Measurements from ENCODE around the gene FYTTD1.
A peak's percentile ranks its signal among the peaks of the same experiment; 100 is the strongest.

FYTTD1 gene

GRCh38 chr3:197793247-197793646 lies 43.6 kb downstream of the FYTTD1 start:
- H3K4me3 Mint-ChIP-seq, result peak overlapping the region; percentile 64
- peak overlapping the region; percentile 93 for H3K27ac Mint-ChIP-seq
- H3K36me3 Mint-ChIP-seq, result no peaks in the 10 kb centered on the region
- ATAC-seq, result no peak
- H3K9me3 Mint-ChIP-seq, result no peaks in the 10 kb centered on the region
- peaks cover 66% of the 10 kb centered on the region for H3K4me1 Mint-ChIP-seq
- H3K27me3 Mint-ChIP-seq, result no peaks in the 10 kb centered on the region

GRCh38 chr3:197794115-197794514 lies 44.4 kb downstream of the FYTTD1 start:
- Mint-ChIP-seq H3K4me3 (peak overlapping the region; percentile 27), H3K27ac (peak overlapping the region; percentile 93), H3K9me3 (no peaks in the 10 kb centered on the region), H3K27me3 (no peaks in the 10 kb centered on the region), H3K36me3 (no peaks in the 10 kb centered on the region), H3K4me1 (peaks cover 75% of the 10 kb centered on the region)
- no peak for ATAC-seq

GRCh38 chr3:197795200-197795599 lies 45.5 kb downstream of the FYTTD1 start:
- H3K36me3 Mint-ChIP-seq, result peaks cover 2% of the 10 kb centered on the region
- H3K27me3 Mint-ChIP-seq, result no peaks in the 10 kb centered on the region
- no peaks in the 10 kb centered on the region for H3K9me3 Mint-ChIP-seq
- peak overlapping the region; percentile 71 for H3K27ac Mint-ChIP-seq
- no peak for ATAC-seq
- H3K4me1 Mint-ChIP-seq, result peaks cover 74% of the 10 kb centered on the region
- H3K4me3 Mint-ChIP-seq, result no peak overlapping the region

- peak overlapping the region; percentile 71 for H3K27ac Mint-ChIP-seq
- H3K4me3 Mint-ChIP-seq, result no peak overlapping the region
- peaks cover 5% of the 10 kb centered on the region for H3K36me3 Mint-ChIP-seq
- ATAC-seq, result no peak
- H3K4me1 Mint-ChIP-seq, result peaks cover 80% of the 10 kb centered on the region
- no peaks in the 10 kb centered on the region for H3K27me3 Mint-ChIP-seq
- no peaks in the 10 kb centered on the region for H3K9me3 Mint-ChIP-seq
Observed at GRCh38 chr3:197796087-197796486, 46.4 kb downstream of the FYTTD1 start.

- Mint-ChIP-seq H3K36me3 (peaks cover 5% of the 10 kb centered on the region), H3K27ac (peak overlapping the region; percentile 71), H3K27me3 (no peaks in the 10 kb centered on the region), H3K4me1 (peaks cover 87% of the 10 kb centered on the region), H3K4me3 (no peak overlapping the region), H3K9me3 (no peaks in the 10 kb centered on the region)
- peak; percentile 79 for ATAC-seq
Observed at GRCh38 chr3:197798863-197799262, 49.2 kb downstream of the FYTTD1 start.

- peak overlapping the region; percentile 68 for H3K27ac Mint-ChIP-seq
Observed at GRCh38 chr3:197800379-197800778, 50.7 kb downstream of the FYTTD1 start.

GRCh38 chr3:197801891-197802778 lies 52.5 kb downstream of the FYTTD1 start:
- Mint-ChIP-seq H3K27ac (peak overlapping the region; percentile 68), H3K36me3 (peaks cover 13% of the 10 kb centered on the region), H3K9me3 (no peaks in the 10 kb centered on the region), H3K4me1 (peaks cover 58% of the 10 kb centered on the region), H3K27me3 (no peaks in the 10 kb centered on the region), H3K4me3 (no peak overlapping the region)
- ATAC-seq, result peak; percentile 56

More at GRCh38 chr3:197800379-197800778, 50.7 kb downstream of the FYTTD1 start:
- no peak for ATAC-seq
- Mint-ChIP-seq H3K27me3 (no peaks in the 10 kb centered on the region), H3K36me3 (peaks cover 5% of the 10 kb centered on the region), H3K4me3 (no peak overlapping the region), H3K9me3 (no peaks in the 10 kb centered on the region), H3K4me1 (peaks cover 75% of the 10 kb centered on the region)

GRCh38 chr3:197802779-197803459 lies 53.2 kb downstream of the FYTTD1 start:
- H3K27me3 Mint-ChIP-seq, result no peaks in the 10 kb centered on the region
- H3K27ac Mint-ChIP-seq, result peak overlapping the region; percentile 68
- peaks cover 58% of the 10 kb centered on the region for H3K4me1 Mint-ChIP-seq
- H3K4me3 Mint-ChIP-seq, result no peak overlapping the region
- H3K36me3 Mint-ChIP-seq, result peaks cover 20% of the 10 kb centered on the region
- ATAC-seq, result no peak
- H3K9me3 Mint-ChIP-seq, result no peaks in the 10 kb centered on the region

- H3K9me3 Mint-ChIP-seq, result no peaks in the 10 kb centered on the region
- no peak overlapping the region for H3K4me3 Mint-ChIP-seq
Observed at GRCh38 chr3:197804511-197804910, 54.8 kb downstream of the FYTTD1 start.

GRCh38 chr3:197807969-197808587 lies 58.4 kb downstream of the FYTTD1 start:
- Mint-ChIP-seq H3K9me3 (no peaks in the 10 kb centered on the region), H3K4me3 (no peak overlapping the region), H3K27me3 (no peaks in the 10 kb centered on the region), H3K4me1 (peaks cover 38% of the 10 kb centered on the region), H3K27ac (peak overlapping the region; percentile 65), H3K36me3 (peaks cover 14% of the 10 kb centered on the region)
- no peak for ATAC-seq

More at GRCh38 chr3:197804511-197804910, 54.8 kb downstream of the FYTTD1 start:
- ATAC-seq, result no peak
- Mint-ChIP-seq H3K27me3 (no peaks in the 10 kb centered on the region), H3K27ac (no peak overlapping the region), H3K4me1 (peaks cover 58% of the 10 kb centered on the region), H3K36me3 (peaks cover 20% of the 10 kb centered on the region)

- peaks cover 19% of the 10 kb centered on the region for H3K36me3 Mint-ChIP-seq
- H3K4me3 Mint-ChIP-seq, result peak overlapping the region; percentile 29
- H3K27ac Mint-ChIP-seq, result peak overlapping the region; percentile 65
- H3K27me3 Mint-ChIP-seq, result no peaks in the 10 kb centered on the region
- H3K9me3 Mint-ChIP-seq, result no peaks in the 10 kb centered on the region
- ATAC-seq, result no peak
- peaks cover 46% of the 10 kb centered on the region for H3K4me1 Mint-ChIP-seq
Observed at GRCh38 chr3:197809356-197810020, 59.8 kb downstream of the FYTTD1 start.

GRCh38 chr3:197810901-197811300 lies 61.2 kb downstream of the FYTTD1 start:
- Mint-ChIP-seq H3K4me1 (peaks cover 47% of the 10 kb centered on the region), H3K36me3 (peaks cover 19% of the 10 kb centered on the region), H3K27me3 (no peaks in the 10 kb centered on the region), H3K9me3 (no peaks in the 10 kb centered on the region), H3K4me3 (no peak overlapping the region), H3K27ac (no peak overlapping the region)
- no peak for ATAC-seq

- no peak for ATAC-seq
- Mint-ChIP-seq H3K9me3 (no peaks in the 10 kb centered on the region), H3K4me3 (no peak overlapping the region), H3K36me3 (peaks cover 15% of the 10 kb centered on the region), H3K27ac (no peak overlapping the region), H3K27me3 (no peaks in the 10 kb centered on the region), H3K4me1 (peaks cover 47% of the 10 kb centered on the region)
Observed at GRCh38 chr3:197811343-197811742, 61.7 kb downstream of the FYTTD1 start.

- ATAC-seq, result no peak
- Mint-ChIP-seq H3K4me1 (peaks cover 25% of the 10 kb centered on the region), H3K4me3 (no peak overlapping the region), H3K27me3 (no peaks in the 10 kb centered on the region), H3K9me3 (no peaks in the 10 kb centered on the region), H3K27ac (no peak overlapping the region), H3K36me3 (peaks cover 11% of the 10 kb centered on the region)
Observed at GRCh38 chr3:197814372-197814771, 64.7 kb downstream of the FYTTD1 start.
